ENCODE data around the gene SF3A1. TPM values are rescaled to one million over a fixed set of nuclear protein-coding genes. Genes with fewer than 3 reads are reported as not detected.

Gene SF3A1, protein sequence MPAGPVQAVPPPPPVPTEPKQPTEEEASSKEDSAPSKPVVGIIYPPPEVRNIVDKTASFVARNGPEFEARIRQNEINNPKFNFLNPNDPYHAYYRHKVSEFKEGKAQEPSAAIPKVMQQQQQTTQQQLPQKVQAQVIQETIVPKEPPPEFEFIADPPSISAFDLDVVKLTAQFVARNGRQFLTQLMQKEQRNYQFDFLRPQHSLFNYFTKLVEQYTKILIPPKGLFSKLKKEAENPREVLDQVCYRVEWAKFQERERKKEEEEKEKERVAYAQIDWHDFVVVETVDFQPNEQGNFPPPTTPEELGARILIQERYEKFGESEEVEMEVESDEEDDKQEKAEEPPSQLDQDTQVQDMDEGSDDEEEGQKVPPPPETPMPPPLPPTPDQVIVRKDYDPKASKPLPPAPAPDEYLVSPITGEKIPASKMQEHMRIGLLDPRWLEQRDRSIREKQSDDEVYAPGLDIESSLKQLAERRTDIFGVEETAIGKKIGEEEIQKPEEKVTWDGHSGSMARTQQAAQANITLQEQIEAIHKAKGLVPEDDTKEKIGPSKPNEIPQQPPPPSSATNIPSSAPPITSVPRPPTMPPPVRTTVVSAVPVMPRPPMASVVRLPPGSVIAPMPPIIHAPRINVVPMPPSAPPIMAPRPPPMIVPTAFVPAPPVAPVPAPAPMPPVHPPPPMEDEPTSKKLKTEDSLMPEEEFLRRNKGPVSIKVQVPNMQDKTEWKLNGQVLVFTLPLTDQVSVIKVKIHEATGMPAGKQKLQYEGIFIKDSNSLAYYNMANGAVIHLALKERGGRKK
- total RNA-seq (2022; extraction: Qiagen RNA extraction): 36.4 to 69.1 TPM (median 61.6 TPM) in 5 replicates

DNA sequence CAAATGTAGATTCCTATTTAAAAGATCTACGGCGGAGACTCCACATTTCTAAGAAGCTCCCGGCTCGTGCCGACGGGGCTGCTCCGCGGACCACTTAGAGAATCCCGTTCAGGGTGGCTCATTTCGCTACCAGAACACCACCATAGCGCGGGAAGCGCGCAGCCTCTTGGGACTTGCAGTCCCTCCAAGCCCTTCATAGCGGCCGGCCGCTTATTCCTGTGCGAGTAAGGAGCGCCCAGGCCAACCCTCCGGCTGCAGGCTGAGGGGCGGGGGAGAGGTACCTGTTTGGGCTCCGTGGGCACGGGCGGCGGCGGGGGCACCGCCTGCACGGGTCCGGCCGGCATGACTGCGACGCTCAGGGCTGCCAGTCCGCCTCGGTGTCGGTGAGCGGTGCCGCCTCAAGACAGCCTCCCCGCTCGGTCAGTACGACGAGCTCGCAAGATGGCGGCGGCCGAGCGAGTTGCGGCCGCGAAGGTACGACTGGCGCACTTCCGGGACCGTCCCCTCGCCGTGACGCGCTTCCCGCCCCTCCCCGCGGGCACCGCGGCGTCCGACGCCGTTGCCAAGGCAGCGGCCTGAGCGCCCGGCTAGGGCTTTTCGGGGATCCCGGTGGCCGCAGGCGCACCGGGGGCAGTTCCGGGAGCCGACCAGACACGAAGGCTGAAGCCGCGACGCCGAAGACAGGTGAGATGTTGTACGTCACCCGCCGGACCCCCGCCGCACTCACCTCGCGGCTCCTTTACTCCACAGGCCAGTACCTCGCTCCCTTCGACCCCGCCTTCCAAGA, at the start of gene SF3A1, which contains the start of gene CCDC157:
Gene SF3A1, minus strand, starts transcription at position 446 of the 787 bp plus-strand sequence. Its CDS starts 102 bp downstream, at position 344.
Gene CCDC157, plus strand, starts transcription at position 559 of the 787 bp plus-strand sequence. CDS start 8,994 bp downstream, outside the sequence.

DNA sequence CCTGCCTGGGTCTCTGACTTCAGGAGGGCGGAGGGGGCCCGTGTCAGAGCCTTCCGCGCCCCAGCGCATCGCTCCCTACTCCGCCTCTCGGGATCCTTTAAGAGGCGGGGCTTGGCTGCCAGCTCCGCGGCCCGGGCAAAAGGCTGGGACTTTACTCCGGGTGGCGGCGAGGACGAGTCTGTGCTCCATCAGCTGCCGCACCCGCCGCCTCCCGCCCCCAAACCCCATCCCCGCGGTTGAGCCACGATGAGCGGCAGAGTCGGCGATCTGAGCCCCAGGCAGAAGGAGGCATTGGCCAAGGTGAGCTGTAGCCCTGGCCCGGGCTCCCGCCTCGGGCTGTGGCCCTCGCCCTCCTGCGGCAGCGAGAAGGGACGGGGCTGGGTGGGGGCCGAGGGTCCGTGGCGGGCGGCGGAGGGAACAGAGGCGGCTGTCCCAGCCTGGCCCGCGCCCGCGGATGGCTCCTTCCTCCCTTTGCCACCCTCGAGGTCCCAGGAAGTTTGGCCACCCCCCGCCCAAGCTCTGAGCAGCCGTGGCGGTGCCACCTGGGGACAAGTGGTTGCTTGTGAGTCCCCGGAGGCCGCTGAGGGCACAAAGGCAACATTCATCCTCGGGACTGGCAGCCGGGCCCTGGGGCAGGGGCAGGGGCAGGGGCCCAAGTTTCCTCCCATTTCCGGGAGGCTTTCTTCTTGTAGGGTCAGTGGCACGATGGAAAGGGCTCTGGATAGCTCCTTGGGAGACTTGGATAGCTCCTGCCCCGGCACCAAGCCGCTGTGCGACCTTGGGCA, 40.4 kb upstream of the SF3A1 start, which contains the start of gene SEC14L2:
Gene SEC14L2, plus strand, starts transcription at position 148 of the 785 bp plus-strand sequence. Its CDS starts 99 bp downstream, at position 247.

DNA sequence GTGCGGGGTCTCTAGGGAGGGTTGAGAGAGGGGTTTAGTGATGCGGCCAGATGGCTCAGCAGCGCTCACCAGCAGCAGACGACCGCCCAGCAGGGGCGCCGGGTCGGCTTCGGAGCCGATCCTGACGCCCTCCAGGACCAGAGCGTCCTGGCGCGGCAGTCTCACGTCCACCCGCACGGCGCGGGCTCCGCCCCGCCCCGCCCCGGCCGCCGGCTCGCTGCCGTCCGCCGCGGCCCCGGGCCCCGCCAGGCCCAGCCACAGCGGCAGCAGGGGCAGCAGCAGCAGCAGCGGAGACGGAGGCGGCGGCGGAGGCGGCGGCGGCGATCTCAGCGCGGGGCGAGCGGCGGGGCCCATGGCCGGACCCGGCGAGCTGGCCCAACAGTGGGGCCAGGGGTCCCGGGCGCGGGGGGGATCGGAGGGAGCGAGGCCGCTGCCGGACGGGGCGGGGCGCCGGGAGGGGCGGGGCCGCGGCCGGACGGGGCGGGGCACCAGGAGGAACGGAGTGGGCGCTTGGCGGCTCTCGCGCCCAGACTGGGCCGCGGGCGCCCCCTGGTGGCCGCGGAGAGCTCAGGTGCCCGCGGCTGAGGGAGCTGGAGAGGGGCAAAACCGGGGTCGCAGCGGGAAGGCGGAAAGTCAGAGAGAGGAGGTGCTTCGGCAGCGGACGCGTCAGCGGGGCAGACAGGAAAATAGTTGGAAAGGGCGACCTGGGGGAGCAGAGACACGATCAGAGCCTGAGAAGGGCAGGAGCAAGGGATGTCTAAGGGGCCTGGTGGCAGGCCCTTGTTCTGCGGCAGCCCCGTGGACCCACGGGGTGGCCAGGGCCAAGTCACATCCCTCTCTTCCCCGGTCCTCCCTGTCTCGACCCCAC, 30.5 kb upstream of the SF3A1 start, which contains the start of gene RNF215:
Gene RNF215, minus strand, starts transcription at position 452 of the 868 bp plus-strand sequence. Its CDS starts 98 bp downstream, at position 354.

DNA sequence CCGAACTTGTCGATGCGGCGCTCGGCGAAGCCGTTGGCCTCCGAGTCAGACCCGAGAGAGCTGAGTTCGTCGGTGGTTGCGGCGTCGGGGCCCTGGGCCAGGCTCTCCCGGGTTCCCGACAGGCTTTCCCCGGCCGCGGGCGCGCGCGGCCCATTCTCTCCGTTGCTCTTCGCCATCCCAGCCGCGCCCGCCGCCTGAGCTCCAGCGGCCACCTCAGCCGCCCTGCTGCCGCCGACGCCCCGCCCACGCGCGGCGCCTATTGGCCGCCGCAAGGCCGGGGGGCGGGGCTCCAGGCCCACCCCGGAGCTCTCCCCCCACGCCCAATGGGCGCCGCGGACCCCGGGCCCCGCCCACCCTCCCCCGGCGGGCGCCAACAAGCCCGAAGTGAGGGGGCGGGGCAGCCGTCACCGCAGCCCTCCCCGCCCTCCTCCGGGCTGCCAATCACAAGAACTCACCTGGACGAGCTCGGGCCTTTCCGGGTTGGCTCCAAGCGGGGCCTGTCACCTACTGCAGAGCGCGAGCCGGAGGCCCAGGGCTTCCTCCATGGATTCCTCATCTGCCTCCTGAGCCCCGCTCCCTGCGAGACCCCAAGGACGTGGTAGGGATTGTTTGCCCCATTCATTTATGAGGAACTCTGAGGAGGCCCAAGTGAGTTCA, 29.9 kb downstream of the SF3A1 start, which contains the start of gene TBC1D10A:
Gene TBC1D10A, minus strand, starts transcription at position 236 of the 657 bp plus-strand sequence. Its CDS starts 60 bp downstream, at position 176.

DNA sequence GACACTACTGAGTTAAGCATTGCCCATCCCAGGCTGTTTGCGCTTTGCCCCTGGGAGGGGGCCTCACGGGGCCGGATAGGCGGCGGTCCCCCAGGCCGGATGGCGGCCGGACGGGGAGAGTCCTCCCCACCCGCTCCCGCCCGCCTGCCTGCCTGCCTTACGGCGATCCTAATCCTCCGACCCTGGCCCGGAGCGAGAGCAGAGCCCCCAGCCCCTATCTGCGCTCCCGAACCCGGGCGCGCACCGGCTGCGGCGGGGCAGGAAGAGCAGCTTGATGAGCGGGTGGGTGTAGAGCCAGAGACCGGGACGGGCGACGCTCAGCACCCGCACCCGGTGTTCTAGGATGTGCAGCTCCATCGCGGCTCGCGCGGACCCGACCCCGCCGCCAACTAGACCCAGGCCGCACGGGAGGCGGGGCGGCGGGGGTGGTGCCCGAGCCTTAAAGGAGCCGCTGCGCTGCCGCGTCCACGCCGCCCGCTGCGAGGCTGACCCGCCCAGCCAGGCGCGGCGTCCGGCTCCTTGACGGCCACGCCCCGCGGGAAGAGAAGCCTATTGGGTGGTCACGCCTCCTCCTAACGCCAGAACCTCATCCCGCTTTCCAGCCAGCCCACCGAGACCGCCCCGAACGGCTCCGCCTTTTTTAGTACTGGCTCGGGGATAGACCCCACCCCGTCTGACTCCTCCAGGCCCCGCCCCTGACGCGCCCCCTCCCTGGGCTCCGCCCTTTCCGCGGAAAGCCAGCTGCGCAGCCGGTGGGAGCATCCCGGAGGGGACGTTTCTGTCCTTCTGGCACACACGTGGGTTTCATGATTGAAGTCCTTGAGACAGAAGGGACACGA, 67.3 kb downstream of the SF3A1 start, which contains the start of gene CASTOR1:
Gene CASTOR1, minus strand, starts transcription at position 365 of the 839 bp plus-strand sequence. Its CDS starts 8 bp downstream, at position 357.

Other genes with a start within 250 kb of the SF3A1 start
- gene LIF, start 110.1 kb downstream of the SF3A1 start, total RNA-seq (2022; extraction: Qiagen RNA extraction): 21.0 to 32.4 TPM (median 28.2 TPM) in 5 replicates
- gene OSM, start 90.0 kb downstream of the SF3A1 start, total RNA-seq (2022; extraction: Qiagen RNA extraction): not detected in 5 replicates
- 3.1 to 9.0 TPM (median 6.6 TPM) in 5 replicates for gene CASTOR1, start 67.4 kb downstream of the SF3A1 start, total RNA-seq (2022; extraction: Qiagen RNA extraction)
- gene TBC1D10A, start 30.0 kb downstream of the SF3A1 start, total RNA-seq (2022; extraction: Qiagen RNA extraction): 8.7 to 10.6 TPM (median 9.7 TPM) in 5 replicates
- 2.6 to 3.2 TPM (median 2.9 TPM) in 5 replicates for gene CCDC157, start 113 bp upstream of the SF3A1 start, total RNA-seq (2022; extraction: Qiagen RNA extraction)
- 15.7 to 23.4 TPM (median 20.2 TPM) in 5 replicates for gene RNF215, start 30.5 kb upstream of the SF3A1 start, total RNA-seq (2022; extraction: Qiagen RNA extraction)
- gene SEC14L2, start 40.1 kb upstream of the SF3A1 start, total RNA-seq (2022; extraction: Qiagen RNA extraction): 68.1 to 112 TPM (median 83.1 TPM) in 5 replicates
- gene MTFP1, start 68.9 kb upstream of the SF3A1 start, total RNA-seq (2022; extraction: Qiagen RNA extraction): 65.6 to 72.5 TPM (median 68.0 TPM) in 5 replicates
- gene SEC14L3, start 115.1 kb upstream of the SF3A1 start, total RNA-seq (2022; extraction: Qiagen RNA extraction): not detected in 5 replicates
- gene SEC14L4, start 148.8 kb upstream of the SF3A1 start, total RNA-seq (2022; extraction: Qiagen RNA extraction): 4.4 to 5.8 TPM (median 4.9 TPM) in 5 replicates
- not detected in 5 replicates for gene SEC14L6, start 189.8 kb upstream of the SF3A1 start, total RNA-seq (2022; extraction: Qiagen RNA extraction)
- 7.8 to 12.2 TPM (median 10.9 TPM) in 5 replicates for gene GAL3ST1, start 217.8 kb upstream of the SF3A1 start, total RNA-seq (2022; extraction: Qiagen RNA extraction)
- 100 to 116 TPM (median 108 TPM) in 5 replicates for gene PES1, start 235.0 kb upstream of the SF3A1 start, total RNA-seq (2022; extraction: Qiagen RNA extraction)

Data from A549 treated with AZD2906 at 1 μM for 4 hours (cell line).